ENCODE measurements around the gene CACNA1A.

GRCh38 chr19:13173139-13173737, 333.0 kb downstream of the CACNA1A start:
- TF ChIP-seq CTCF (IDR thresholded peaks at IDR 0.05) (no peak), POLR2A (IDR thresholded peaks at IDR 0.05) (no peak)

Data from heart left ventricle (tissue), 13 donors.